IPS-NIHi7 (cell line): Measurements from ENCODE around the gene TBX2.

Experiments
- DNase-seq: peaks from one replicate; pipeline ENCODE4 v3.0.0; 2012; ENCODE audit warnings: mixed read lengths; ENCODE audit errors: extremely low spot score

The TBX2 gene

DNA sequence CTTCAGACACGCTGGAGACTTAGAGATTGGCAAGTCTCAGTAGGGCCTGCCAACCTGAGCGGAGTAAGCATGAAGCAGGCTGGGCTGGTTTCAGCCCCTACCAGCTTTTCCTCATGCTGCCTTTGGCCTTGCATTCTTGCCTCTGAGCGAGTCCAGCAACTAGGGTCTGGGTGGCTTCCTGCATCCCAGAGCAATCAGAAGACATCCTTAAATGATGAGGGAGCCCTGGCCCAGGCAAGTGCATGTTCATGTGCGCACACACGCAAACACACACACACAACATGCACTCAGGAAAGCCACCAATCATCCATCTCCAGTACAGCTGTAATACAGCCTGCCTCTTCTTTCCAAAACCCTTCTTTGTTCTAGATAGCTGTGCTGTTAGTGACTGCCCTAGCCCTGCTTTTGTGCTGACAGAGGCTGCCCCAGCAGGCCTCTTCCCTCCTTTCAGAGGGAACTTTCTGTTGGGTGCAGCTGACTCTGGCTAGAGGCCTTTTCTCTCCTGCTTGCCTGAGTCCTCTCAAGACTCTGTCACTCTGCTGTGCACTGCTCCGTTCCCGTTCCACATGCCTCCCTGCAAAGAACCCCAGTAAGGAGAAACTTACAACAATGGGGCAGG lies 30.7 kb upstream of the TBX2 start:
- DNase-seq, result no peak

DNA sequence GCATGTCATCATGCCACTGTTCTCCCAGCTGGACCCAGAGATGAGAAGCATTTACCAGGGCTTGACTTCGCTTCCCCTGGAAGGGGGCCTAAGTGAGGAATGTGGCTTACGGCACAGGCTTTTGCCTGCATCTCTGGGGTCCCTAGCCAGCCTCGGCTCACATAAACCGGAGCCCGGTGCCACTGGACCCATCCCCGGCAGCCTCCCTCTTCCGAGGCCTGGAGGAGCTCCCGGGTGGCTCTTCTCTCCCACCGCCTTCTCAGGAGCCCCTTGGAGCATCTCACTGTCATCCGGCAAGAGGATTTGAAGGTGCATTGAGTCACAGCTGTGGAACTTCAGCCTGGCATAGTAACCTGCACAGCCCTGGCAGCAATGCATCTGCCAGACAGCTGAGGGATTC lies 29.9 kb upstream of the TBX2 start:
- DNase-seq, result no peak

DNA sequence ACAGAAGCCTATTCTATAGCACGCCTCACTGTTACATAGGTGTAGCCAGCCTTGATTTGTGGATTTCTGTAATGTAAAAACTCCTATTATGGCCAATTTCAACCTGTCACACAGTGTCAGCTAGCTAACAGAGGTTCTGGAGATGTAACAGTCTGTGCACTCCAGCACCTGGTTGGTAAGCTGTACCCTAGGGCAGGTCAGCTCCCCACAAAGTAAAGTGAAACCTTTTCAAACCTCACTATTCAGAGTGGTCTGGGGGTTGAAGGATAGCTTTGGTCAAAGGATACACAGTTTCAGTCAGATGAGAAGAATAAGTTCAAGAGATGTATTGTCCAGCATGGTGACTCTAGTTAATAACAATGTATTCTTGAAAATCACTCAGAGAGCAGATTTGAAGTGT lies 28.5 kb upstream of the TBX2 start:
- no peak for DNase-seq

- DNase-seq, result no peak
These were observed 28.0 kb upstream of the TBX2 start for GRCh38 chr17:61371606-61372005.

DNA sequence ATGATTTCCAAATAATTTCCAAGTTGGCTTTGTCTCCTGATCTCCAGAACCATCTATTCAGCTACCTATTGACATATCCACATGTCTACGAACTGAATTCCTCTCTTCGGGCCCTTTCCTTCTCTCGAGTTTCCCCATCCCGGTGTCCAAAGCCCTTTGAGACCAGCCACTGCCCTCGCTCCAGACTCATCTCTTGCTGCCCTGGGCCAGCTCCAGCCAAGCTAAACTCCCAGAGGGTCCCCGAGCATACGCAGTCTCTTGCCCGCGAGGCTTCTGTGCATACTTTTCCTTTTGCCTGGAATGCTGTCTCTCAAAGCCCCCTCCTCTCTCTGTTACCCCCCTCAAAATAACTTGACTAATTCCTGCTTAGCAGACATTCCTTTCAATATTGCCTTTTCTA lies 27.2 kb upstream of the TBX2 start:
- no peak for DNase-seq

GRCh38 chr17:61376931-61377838 lies 22.5 kb upstream of the TBX2 start:
- DNase-seq, result no peak

- no peak for DNase-seq
These were observed 20.8 kb upstream of the TBX2 start for GRCh38 chr17:61378658-61379456.

DNA sequence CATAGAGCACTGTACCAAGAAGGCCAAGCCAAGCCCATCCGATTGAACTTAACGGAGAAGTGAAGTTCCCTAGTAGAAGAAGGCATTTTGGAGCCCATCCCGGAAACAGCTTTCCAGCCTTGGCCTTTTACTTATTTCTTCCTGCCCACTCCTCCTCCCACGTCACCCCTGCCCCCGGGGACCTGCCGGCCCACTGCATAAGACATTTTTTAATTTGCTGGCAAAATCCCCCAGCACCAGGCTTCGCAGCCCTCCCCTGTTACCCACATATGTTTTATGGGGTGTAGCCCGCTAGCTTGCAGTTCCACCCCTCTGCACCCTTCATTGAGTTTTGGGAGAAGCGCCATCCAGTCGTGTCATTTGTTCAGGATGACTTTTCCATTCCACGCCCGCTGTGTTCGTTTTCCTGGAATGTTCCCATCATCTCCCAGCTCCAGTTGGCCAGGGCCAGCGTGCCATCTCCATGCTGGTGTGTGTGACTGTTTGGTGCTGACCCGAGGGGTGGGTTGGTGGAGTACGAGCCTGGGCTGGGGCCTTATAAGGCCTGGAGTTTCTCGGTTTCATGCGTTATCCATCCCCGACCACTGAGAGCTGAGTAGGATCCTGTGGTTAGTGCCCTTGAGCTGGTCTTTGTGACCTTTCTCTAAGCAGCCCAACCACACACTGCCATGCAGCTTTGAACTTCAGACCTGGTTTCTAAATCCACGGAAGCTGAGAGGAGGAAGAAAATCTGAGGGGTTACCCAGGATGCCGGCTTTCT lies 20.0 kb upstream of the TBX2 start:
- DNase-seq, result no peak

DNA sequence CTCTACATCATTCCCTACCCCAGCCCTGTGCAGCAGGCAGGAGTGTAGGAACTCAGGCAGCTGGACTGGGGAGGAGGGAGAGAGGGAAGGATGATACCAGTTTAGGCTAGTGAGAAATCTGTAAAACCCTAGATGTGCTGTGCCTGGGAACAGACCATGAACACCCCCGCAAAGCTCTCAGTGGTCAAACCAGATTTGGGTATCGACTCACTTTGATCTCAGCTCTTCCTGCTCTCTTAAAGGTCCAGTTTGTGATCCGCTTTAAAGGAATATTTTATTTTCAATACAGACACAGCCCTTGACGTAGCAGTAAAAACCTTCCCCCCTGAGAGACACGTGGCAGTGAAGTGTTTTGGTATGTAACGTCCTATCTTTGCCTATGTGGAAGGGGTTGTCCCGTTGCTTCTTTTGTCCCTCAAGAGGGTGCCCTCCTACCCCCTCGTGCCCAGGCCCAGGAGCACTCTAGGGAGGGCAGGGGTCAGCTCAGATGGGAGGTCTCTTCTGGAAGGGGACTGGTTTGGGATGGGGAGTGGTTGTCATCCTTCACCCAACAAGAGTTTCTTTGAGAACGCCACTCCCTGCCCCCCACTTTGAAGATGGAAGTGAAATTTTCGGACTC lies 19.3 kb upstream of the TBX2 start:
- no peak for DNase-seq

GRCh38 chr17:61380836-61381525 lies 18.7 kb upstream of the TBX2 start:
- no peak for DNase-seq

- no peak for DNase-seq
These were observed 18.1 kb upstream of the TBX2 start for GRCh38 chr17:61381537-61381936.

DNA sequence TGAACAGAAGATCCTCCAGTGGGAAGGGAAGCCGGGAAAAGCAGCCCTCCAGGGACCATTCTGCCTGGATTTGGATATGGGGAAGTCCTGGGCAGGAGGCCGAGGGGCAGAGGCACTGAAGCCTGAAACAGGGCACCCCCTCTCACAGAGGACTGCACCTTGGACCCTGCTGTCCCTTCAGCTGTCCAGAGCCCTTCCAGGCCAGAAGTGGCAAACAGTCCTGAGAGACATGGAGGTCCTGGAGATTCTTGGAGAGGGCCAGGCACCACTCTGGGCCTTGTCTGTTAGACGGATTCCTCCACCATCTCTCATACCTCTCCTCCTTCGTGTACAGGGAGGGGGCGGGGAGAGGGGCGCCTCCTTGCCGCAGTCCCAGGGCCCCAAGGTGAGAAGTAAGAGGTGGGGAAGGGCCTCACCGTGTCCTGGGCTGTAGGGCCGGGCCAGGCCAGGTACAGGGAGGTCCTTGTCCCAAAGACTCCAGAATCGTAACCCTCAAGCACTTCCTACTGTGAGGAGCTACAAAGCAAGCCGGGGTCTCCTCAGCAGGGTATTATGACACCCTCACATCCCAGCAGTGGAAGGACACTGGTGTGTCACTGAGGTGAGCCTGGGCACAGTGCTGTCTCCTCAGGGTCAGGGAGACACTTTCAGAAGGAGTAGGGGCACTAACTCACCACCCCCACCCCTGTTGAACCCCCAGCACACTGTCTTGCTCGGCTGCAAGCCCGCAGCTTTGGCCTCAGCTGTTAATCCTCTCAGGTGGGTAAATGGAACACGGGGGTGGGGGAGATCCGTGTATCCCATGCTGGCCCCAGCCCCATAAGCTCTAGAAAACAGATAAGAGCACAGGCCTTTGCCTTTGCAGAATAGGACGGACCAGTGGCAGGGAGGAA lies 16.6 kb upstream of the TBX2 start:
- DNase-seq, result no peak

GRCh38 chr17:61383689-61384201 lies 15.9 kb upstream of the TBX2 start:
- DNase-seq, result no peak

- no peak for DNase-seq
These were observed 15.3 kb upstream of the TBX2 start for GRCh38 chr17:61384354-61384691.

GRCh38 chr17:61384692-61385576 lies 14.7 kb upstream of the TBX2 start:
- DNase-seq, result no peak

- no peak for DNase-seq
These were observed 13.9 kb upstream of the TBX2 start for GRCh38 chr17:61385577-61386236.

GRCh38 chr17:61386251-61386650 lies 13.4 kb upstream of the TBX2 start:
- DNase-seq, result no peak

GRCh38 chr17:61387011-61387410 lies 12.6 kb upstream of the TBX2 start:
- DNase-seq, result no peak
